Germinal center (tissue), 1 donor: Measurements from ENCODE around the gene KCNB1.
"Not testable (repeated sequence)": the region's sequence is repeated elsewhere in the genome, so short reads cannot be mapped to it uniquely, and the experiment has no call there.

Source experiments
- DNase-seq: peaks from one replicate; pipeline ENCODE4 v3.0.0; 2012; ENCODE audit warnings: mixed read lengths, low spot score

The KCNB1 gene

DNA sequence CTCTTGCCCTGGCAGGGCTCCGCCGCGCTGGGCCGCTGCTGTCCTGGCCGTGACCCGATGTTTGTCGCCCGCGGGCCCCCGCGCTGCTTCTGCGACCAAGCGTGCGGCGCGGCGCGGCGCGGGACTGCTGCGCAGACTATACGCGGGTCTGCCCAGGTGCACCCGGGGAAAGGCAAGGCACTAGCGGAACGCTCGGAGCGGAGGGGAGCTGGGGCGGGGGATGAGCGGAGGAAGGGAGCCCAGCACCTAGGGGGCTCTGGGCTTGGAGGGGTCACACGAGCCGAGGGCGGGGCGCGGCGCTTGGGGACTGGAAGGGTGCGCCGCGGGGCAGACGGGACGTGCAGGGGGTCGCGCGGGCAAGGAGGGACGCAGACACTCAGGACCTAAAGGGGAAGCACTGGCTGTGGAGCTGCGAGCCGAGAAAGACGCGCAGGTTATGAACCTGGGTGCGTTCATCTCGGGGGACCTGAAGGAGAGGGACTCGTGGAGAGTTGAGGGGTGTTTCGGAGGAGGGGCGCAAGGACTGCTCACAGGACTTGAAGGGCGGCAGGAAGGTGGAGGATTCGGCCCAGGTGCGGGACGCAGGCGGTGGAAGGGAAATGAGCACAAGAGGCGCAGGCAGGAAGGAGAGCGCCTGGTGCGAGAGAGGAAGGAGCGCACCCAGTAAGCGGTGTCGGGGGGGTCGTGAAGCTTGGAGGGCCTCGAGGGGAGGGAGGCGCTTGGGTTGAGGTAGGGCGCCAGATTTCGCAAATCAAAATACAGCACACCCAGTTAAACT, 163.8 kb downstream of the KCNB1 start:
- no peak for DNase-seq

DNA sequence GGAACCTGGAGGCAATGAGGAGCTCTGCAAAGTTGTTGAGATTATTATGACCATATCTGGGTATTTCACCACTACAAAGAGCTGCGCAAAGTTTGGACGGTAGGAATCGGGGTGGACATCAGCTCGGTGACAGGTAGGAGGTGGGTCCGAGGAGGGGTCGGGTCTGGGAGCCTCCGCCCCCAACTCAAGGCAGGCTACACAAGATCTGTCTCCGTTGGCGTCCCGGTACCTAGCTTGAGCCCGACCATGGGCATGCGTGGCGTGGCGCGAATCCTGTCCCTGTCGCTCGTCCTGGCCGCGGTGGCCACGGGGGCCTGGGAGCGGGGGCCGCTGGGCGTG, 164.4 kb downstream of the KCNB1 start:
- no peak for DNase-seq

DNA sequence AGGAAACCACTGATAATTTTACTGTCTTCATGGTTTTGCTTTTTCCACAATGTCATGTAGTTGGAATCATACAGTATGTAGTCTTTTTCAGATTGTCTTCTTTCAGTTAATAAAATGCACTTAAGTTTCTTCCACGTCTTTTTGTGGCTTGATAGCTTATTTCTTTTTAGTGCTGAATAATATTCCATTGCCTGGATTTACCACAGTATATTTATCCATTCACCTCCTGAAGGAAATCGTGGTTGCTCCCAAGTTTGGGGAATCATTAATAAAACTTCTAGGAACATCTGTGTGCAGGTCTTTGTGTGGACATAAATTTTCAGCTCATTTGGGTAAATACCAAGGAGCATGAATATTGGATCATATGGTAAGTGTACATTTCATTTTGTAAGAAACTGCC, 165.8 kb downstream of the KCNB1 start:
- no peak for DNase-seq

DNA sequence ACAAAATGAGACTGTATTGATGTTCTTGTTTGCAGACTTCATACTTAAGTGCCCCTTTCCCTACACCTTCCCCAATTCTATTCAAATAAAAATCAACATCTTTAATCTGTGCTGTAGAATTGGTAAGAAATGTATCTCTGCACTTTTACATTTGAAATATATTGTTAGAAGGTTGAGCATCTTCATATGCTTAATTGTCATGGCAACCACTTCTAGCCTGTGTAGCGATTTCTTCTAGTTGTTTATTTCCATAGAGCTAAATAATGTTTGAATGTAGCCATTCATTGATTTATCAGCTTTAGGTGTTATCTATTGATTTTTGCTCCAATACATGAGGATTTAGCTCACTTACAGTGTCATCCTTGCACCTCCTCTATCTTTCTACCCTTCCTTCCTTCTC, 166.9 kb downstream of the KCNB1 start:
- no peak for DNase-seq

DNA sequence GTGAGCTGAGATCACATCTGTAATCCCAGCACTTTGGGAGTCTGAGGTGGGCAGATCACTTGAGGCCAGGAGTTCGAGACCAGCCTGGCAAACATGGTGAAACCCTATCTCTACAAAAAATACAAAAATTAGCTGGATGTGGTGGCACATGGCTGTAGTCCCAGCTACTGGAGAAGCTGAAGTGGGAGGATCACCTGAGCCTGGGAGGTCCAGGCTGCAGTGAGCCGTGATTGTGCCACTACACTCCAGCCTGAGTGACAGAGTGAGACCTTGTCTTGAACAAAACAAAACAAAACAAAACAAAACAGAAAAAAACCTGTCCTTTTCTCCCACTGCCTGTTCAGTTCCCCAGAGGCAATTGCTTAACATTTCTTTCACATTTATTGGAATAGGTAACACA, 168.4 kb downstream of the KCNB1 start:
- DNase-seq: not testable (repeated sequence)
